NCI-H1436 (cell line): ENCODE results near the gene BRD9.
"Not testable (repeated sequence)": the region's sequence is repeated elsewhere in the genome, so short reads cannot be mapped to it uniquely, and the experiment has no call there.

Experiments
- DNase-seq: peaks from one replicate; lab custom pipeline; 2025; lab: John Stamatoyannopoulos, UW

Gene BRD9

GRCh38 chr5:892394-893136 lies at the start of gene BRD9, which contains the start of gene TRIP13:
TSS of gene BRD9 (minus strand) at chr5:892801. CDS start at chr5:892657, 144 bp downstream.
TSS of gene TRIP13 (plus strand) at chr5:892884. CDS start at chr5:892999, 115 bp downstream.
- peak; percentile 74 for DNase-seq

- not testable (repeated sequence) for DNase-seq
Measured at GRCh38 chr5:940741-941140, 48.1 kb upstream of the BRD9 start.

GRCh38 chr5:939368-939767 lies 46.8 kb upstream of the BRD9 start:
- no peak for DNase-seq

- no peak for DNase-seq
Measured at GRCh38 chr5:937151-937924, 44.7 kb upstream of the BRD9 start.

GRCh38 chr5:936149-937144 lies 43.8 kb upstream of the BRD9 start:
- no peak for DNase-seq

GRCh38 chr5:935510-936084 lies 43.0 kb upstream of the BRD9 start:
- no peak for DNase-seq

- not testable (repeated sequence) for DNase-seq
Measured at GRCh38 chr5:934381-934967, 41.9 kb upstream of the BRD9 start.

GRCh38 chr5:933951-934350 lies 41.4 kb upstream of the BRD9 start:
- not testable (repeated sequence) for DNase-seq

GRCh38 chr5:933251-933861 lies 40.8 kb upstream of the BRD9 start:
- no peak for DNase-seq

GRCh38 chr5:932628-933250 lies 40.1 kb upstream of the BRD9 start:
- DNase-seq: no peak

GRCh38 chr5:932151-932627 lies 39.6 kb upstream of the BRD9 start:
- DNase-seq: no peak

- DNase-seq: no peak
Measured at GRCh38 chr5:931570-932145, 39.1 kb upstream of the BRD9 start.

GRCh38 chr5:930866-931265 lies 38.3 kb upstream of the BRD9 start:
- DNase-seq: no peak

- DNase-seq: no peak
Measured at GRCh38 chr5:929596-929995, 37.0 kb upstream of the BRD9 start.

GRCh38 chr5:929182-929581 lies 36.6 kb upstream of the BRD9 start:
- not testable (repeated sequence) for DNase-seq

- DNase-seq: no peak
Measured at GRCh38 chr5:927172-928015, 34.8 kb upstream of the BRD9 start.

GRCh38 chr5:926417-927171 lies 34.0 kb upstream of the BRD9 start:
- DNase-seq: peak; percentile 41

GRCh38 chr5:923281-923873 lies 30.8 kb upstream of the BRD9 start:
- peak; percentile 62 for DNase-seq
